ENCODE results near the gene HSF5. TPM values are rescaled to one million over a fixed set of nuclear protein-coding genes. Genes with fewer than 3 reads are reported as not detected.
A peak's percentile ranks its signal among the peaks of the same experiment; 100 is the strongest.

The HSF5 gene
- polyA plus RNA-seq, 1 donor, result 0.07 TPM

DNA sequence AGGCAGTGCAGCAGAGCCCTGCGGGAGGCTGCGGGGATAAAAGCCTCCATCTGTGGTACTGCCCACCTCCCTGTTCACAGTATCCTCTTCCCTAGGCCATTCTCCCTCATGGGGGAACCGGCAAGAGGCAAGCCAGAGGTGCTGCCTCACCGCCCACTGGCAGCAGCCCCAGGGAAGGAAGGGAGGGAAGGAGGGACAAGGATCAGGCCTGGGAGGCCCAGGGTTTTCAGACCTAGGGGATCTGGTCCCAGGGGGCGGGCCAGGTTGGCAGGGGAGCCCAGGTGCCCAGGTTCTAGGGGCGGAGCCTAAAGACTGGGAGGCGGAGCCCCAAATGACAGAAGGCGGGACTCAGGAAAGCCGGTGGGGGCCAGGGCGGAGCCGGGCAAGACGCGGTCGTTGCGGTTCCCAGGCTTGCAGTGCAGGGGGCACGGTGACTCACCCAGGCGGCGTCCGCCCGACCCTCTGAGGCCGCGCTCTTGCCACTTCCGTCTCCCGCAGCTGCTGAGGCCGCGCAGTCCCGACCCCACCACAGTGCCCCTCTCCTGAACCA lies 29.2 kb upstream of the HSF5 start:
- Histone ChIP-seq H3K27me3 (ENCODE audit: control insufficient read depth, insufficient read depth, low read length) (no peaks in the 10 kb centered on the region), H3K36me3 (ENCODE audit: control insufficient read depth, insufficient read depth, low read length) (peaks cover 8% of the 10 kb centered on the region), H3K9me3 (ENCODE audit: control insufficient read depth, low read depth, low read length) (no peaks in the 10 kb centered on the region), H3K4me1 (ENCODE audit: control insufficient read depth, insufficient read depth, low read length) (peaks cover 35% of the 10 kb centered on the region), H3K27ac (ENCODE audit: low read length) (peak overlapping the region; percentile 99), H3K4me3 (ENCODE audit: low read length) (peak overlapping the region; percentile 75)
- no peak for DNase-seq
- WGBS (ENCODE audit: insufficient coverage, low lambda C conversion rate), result no CpG with 5 or more reads among the region's 27 CpGs

DNA sequence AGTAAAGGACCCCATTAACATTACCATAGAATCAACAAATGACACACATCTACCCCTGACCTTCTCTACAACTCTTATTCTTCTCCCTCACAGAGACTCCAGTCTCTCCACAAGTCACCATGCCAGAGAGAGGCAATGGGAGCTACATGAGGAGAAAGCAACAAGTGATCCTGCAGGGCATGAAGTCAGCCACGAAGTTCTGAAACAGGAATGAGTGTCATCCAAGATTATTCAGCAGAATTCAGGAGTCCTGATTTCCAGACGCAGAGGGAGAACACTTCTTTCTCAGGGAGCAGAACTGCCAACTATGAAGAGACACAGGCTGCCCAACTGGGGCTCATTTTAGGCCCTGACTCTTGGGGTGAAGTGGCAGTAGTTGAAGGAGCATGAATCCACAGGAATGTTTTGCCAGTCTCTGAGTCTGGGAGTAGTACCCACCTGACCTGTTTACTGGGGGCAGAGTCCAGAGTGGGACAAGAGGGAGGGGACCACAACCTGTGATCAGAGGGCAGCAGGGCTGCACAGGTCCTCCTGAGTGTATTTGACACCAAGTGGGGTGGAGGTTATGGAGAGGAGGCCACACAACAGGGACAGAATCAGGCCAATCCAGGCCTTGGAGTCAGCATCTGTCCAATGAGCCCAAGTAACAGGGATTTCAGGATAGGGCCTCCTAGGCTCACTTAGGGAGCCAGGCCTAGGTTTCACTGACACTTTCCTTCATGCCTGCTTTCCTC lies 28.6 kb upstream of the HSF5 start:
- H3K4me3 ChIP-seq (ENCODE audit: low read length), result peak overlapping the region; percentile 75
- no peaks in the 10 kb centered on the region for H3K27me3 ChIP-seq (ENCODE audit: control insufficient read depth, insufficient read depth, low read length)
- peak overlapping the region; percentile 99 for H3K27ac ChIP-seq (ENCODE audit: low read length)
- no peaks in the 10 kb centered on the region for H3K9me3 ChIP-seq (ENCODE audit: control insufficient read depth, low read depth, low read length)
- WGBS (ENCODE audit: insufficient coverage, low lambda C conversion rate), result no CpG with 5 or more reads among the region's 2 CpGs
- peaks cover 35% of the 10 kb centered on the region for H3K4me1 ChIP-seq (ENCODE audit: control insufficient read depth, insufficient read depth, low read length)
- peak; percentile 91 to 94 for DNase-seq
- peaks cover 14% of the 10 kb centered on the region for H3K36me3 ChIP-seq (ENCODE audit: control insufficient read depth, insufficient read depth, low read length)

DNA sequence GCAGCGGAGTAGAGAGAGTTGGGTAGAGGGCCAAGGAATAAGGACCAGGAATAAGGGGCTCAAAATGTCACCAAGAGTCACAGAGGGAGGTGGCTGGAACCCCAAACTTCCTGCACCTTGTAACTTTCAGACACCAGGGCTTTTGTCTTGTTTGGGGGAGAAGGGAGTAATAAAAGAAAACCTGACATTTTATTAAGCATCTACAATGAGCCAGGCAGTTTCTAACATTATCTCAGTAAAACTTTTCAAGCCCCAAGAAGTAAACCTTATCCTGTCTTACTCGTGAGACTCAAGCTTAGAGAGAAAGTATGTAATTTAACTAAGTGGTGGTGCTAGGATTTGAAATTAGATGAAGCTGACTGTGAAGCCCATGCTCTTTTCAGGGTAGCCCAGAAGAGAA lies 27.1 kb upstream of the HSF5 start:
- peak overlapping the region; percentile 75 for H3K4me3 ChIP-seq (ENCODE audit: low read length)
- H3K36me3 ChIP-seq (ENCODE audit: control insufficient read depth, insufficient read depth, low read length), result peaks cover 29% of the 10 kb centered on the region
- peak overlapping the region; percentile 99 for H3K27ac ChIP-seq (ENCODE audit: low read length)
- H3K9me3 ChIP-seq (ENCODE audit: control insufficient read depth, low read depth, low read length), result no peaks in the 10 kb centered on the region
- peaks cover 35% of the 10 kb centered on the region for H3K4me1 ChIP-seq (ENCODE audit: control insufficient read depth, insufficient read depth, low read length)
- H3K27me3 ChIP-seq (ENCODE audit: control insufficient read depth, insufficient read depth, low read length), result no peaks in the 10 kb centered on the region
- WGBS (ENCODE audit: insufficient coverage, low lambda C conversion rate), result no CpG with 5 or more reads among the region's 2 CpGs
- no peak for DNase-seq

DNA sequence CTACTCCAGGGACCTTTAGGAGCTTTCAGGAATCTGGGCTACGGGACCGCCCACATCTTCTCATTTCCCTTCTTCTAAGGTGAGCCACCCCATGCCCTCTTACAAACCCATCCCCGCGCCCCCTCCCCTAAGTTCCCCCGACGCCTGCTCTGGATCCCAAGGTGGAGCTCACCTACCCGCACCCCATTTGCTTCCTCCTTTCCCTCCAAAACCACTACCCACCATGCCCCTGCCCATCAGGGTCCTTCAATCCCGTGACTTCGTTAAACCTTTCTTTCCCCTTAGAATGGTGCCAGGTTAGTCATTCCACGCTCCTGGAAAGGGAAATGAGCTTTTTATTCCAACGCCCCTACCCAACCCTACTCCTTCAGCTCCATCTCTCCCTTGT lies 26.6 kb upstream of the HSF5 start:
- H3K4me1 ChIP-seq (ENCODE audit: control insufficient read depth, insufficient read depth, low read length), result peaks cover 35% of the 10 kb centered on the region
- WGBS (ENCODE audit: insufficient coverage, low lambda C conversion rate), result 30% methylated on average over 2 of the region's 11 CpGs
- H3K27me3 ChIP-seq (ENCODE audit: control insufficient read depth, insufficient read depth, low read length), result no peaks in the 10 kb centered on the region
- no peak for DNase-seq
- H3K36me3 ChIP-seq (ENCODE audit: control insufficient read depth, insufficient read depth, low read length), result peaks cover 34% of the 10 kb centered on the region
- H3K27ac ChIP-seq (ENCODE audit: low read length), result peak overlapping the region; percentile 99
- peak overlapping the region; percentile 39 for H3K4me3 ChIP-seq (ENCODE audit: low read length)
- H3K9me3 ChIP-seq (ENCODE audit: control insufficient read depth, low read depth, low read length), result no peaks in the 10 kb centered on the region

DNA sequence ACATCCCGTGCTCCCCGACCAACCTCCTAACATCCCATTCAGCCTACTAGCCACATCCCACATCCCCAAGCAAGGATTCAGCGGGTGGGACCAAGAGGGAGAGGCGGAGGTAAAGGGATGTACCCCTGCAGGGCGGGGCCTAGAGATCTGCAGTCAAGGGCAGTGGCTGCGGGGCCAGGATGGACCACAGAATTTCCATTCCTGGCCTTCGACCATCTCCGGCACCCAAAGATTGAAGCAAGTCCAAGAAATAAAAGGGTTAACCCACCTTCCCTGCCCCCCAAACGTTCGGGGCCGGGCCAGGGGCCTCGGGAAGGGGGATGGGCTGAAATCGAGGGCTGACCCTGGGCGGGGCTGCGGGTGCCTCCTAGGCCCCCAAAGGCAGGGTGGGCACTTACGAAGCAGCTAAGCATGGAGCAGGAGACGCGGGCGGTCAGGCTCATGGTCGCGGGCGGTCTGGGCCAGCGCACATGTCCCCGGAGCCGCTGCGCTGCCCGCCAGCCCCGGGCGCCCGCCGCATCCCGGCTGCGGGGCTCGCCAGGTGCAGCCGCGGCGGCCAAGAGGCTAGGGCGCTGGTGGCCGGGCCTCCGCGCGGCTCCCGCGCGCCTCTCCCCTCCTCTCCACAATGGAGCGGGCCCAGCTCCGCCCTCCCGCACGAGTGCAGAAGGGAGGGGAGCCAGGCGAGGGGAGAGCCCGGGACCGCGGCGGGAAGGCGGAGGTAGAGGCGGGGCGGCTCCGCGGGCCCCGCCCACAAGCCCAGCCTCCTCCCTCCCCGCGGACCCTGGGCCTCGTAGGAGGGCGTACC lies 26.0 kb upstream of the HSF5 start, which contains the start of gene MTMR4:
Gene MTMR4, minus strand, starts transcription at position 674 of the 805 bp plus-strand sequence. Its CDS starts 231 bp downstream, at position 443.
- no peaks in the 10 kb centered on the region for H3K27me3 ChIP-seq (ENCODE audit: control insufficient read depth, insufficient read depth, low read length)
- H3K4me3 ChIP-seq (ENCODE audit: low read length), result peak within 1 kb of the TSS; percentile 75
- H3K36me3 ChIP-seq (ENCODE audit: control insufficient read depth, insufficient read depth, low read length), result peaks cover 40% of the 10 kb centered on the region
- no peaks in the 10 kb centered on the region for H3K9me3 ChIP-seq (ENCODE audit: control insufficient read depth, low read depth, low read length)
- WGBS (ENCODE audit: insufficient coverage, low lambda C conversion rate), result no CpG with 5 or more reads among the region's 64 CpGs
- peak within 1 kb of the TSS; percentile 99 for H3K27ac ChIP-seq (ENCODE audit: low read length)
- DNase-seq, result peak; percentile 89 to 93
- peaks cover 35% of the 10 kb centered on the region for H3K4me1 ChIP-seq (ENCODE audit: control insufficient read depth, insufficient read depth, low read length)

DNA sequence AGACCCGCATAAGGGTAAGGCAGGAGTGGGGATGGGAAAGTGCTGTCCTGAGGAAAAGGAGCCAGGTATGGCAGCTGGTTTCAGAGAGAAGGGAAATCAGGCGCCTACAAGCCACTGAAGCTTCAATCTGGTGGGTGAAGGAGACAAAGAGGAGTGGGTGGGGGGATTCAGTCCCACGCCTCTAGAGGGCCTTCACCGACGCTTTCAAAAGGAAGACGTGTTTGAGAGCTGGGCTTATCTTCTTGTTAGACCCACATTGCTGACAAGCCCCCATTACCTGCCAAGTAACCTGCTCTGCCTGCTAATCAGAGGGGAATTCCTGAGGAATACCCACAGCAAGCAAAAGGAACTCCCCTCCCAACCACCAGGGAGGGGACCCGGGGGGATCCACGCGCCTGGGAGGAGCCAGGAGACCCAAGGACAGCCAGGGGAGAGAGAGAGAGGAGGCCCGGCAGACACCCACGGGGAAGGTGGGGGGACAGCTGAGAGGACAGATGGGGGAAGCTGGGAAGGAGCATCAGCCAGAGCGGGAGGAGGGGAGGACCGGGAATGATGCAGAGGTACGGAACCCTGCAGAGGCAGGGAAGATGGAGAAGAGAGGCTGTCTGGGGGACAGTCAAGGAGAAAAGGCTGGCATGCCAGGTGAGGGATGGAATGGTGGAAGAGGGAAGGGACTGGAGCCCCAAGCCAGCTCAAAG lies 25.2 kb upstream of the HSF5 start:
- Histone ChIP-seq H3K27me3 (ENCODE audit: control insufficient read depth, insufficient read depth, low read length) (no peaks in the 10 kb centered on the region), H3K27ac (ENCODE audit: low read length) (no peak overlapping the region), H3K4me3 (ENCODE audit: low read length) (peak overlapping the region; percentile 75), H3K9me3 (ENCODE audit: control insufficient read depth, low read depth, low read length) (no peaks in the 10 kb centered on the region), H3K4me1 (ENCODE audit: control insufficient read depth, insufficient read depth, low read length) (peaks cover 35% of the 10 kb centered on the region), H3K36me3 (ENCODE audit: control insufficient read depth, insufficient read depth, low read length) (peaks cover 48% of the 10 kb centered on the region)
- WGBS (ENCODE audit: insufficient coverage, low lambda C conversion rate), result no CpG with 5 or more reads among the region's 14 CpGs
- DNase-seq, result peak in 1 of 2 donors; percentile 40

DNA sequence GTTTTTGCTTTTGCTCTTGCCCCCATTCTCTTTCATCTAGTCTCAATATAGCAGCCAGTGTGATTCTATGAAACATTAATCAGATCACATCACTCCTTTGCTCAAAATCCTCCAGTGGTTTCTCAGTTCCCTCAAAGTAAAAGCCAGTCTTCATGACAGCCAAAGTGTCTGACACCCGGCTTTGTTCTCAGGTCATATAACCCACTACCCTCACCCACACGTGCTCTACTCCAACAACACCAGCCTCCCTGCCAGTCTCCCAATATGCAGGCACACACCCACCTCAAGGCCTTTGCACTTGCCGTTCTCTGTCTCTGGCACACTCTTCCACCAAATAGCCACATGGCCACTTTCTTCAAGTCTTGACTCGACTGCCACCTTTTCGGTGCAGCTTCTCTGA lies 21.9 kb upstream of the HSF5 start:
- WGBS (ENCODE audit: insufficient coverage, low lambda C conversion rate), result no CpG with 5 or more reads among the region's 5 CpGs
- Histone ChIP-seq H3K36me3 (ENCODE audit: control insufficient read depth, insufficient read depth, low read length) (peaks cover 79% of the 10 kb centered on the region), H3K27ac (ENCODE audit: low read length) (no peak overlapping the region)

DNA sequence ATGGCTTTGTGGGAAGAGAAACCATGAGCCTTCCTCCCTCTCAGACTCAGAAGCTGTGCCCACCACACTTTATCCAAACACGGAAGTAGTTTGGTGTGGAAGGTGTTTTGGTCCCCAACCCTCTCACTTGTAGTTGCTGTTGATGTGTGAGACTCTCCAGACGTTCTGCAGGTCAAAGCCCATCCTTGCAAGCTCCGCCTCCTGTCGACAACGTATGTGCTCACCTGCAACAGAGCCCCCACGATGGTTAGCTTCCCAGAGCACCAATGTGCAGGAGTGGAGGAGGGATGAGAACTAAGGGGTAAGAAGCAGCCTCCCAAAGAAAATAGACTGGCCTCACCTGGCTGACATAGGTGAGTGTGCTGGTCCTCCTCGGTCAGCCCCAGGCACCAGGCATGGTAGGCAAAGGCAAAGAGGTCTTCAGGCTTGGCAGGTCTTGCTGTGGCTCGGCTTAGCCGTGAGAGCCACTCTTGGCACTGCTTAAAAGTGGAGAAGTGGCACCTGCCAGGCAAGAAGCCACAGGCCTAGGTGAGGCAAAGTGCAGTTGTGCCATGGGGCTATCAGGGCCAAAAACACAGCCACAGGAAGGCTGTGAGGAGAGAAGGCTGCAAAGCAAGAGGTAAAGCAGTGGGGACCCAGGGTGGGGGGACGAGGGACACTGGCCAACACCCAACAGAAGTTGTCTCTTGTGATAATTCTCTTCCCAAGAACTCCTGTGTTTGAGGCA lies 20.3 kb upstream of the HSF5 start:
- H3K9me3 ChIP-seq (ENCODE audit: control insufficient read depth, low read depth, low read length), result no peaks in the 10 kb centered on the region
- H3K27ac ChIP-seq (ENCODE audit: low read length), result no peak overlapping the region
- no peak for DNase-seq
- no peaks in the 10 kb centered on the region for H3K27me3 ChIP-seq (ENCODE audit: control insufficient read depth, insufficient read depth, low read length)
- H3K36me3 ChIP-seq (ENCODE audit: control insufficient read depth, insufficient read depth, low read length), result peaks cover 95% of the 10 kb centered on the region
- H3K4me3 ChIP-seq (ENCODE audit: low read length), result no peak overlapping the region
- WGBS (ENCODE audit: insufficient coverage, low lambda C conversion rate), result no CpG with 5 or more reads among the region's 10 CpGs
- H3K4me1 ChIP-seq (ENCODE audit: control insufficient read depth, insufficient read depth, low read length), result peaks cover 9% of the 10 kb centered on the region

More for the DNA sequence above, 21.9 kb upstream of the HSF5 start:
- Histone ChIP-seq H3K4me3 (ENCODE audit: low read length) (no peak overlapping the region), H3K9me3 (ENCODE audit: control insufficient read depth, low read depth, low read length) (no peaks in the 10 kb centered on the region), H3K4me1 (ENCODE audit: control insufficient read depth, insufficient read depth, low read length) (peaks cover 14% of the 10 kb centered on the region), H3K27me3 (ENCODE audit: control insufficient read depth, insufficient read depth, low read length) (no peaks in the 10 kb centered on the region)
- no peak for DNase-seq

DNA sequence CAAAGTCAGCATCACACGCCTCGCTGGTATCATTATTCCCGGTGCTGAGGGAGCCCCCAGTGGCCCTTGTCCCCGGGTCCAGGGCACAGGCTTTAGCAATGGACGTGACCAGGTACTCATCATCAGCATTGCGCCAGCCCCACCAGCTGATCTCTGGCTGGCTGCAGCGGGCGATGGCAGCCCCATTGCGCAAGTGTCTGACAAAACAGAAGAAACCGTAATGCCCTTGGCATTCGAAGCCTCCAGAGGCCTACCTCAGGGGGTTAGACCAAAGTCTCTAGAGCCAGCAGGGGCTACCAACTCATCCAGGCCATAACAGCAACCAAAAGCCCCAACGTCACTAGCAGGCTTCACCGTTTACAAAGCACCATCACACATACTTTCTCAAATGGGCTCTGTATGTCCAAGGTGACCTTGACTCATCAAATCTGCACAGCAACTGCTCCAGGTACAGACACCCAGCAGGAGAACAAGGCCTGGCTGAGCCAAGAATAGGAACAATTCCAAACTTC lies 19.0 kb upstream of the HSF5 start:
- Histone ChIP-seq H3K36me3 (ENCODE audit: control insufficient read depth, insufficient read depth, low read length) (peaks cover 97% of the 10 kb centered on the region), H3K4me1 (ENCODE audit: control insufficient read depth, insufficient read depth, low read length) (no peaks in the 10 kb centered on the region), H3K27me3 (ENCODE audit: control insufficient read depth, insufficient read depth, low read length) (no peaks in the 10 kb centered on the region), H3K9me3 (ENCODE audit: control insufficient read depth, low read depth, low read length) (no peaks in the 10 kb centered on the region), H3K4me3 (ENCODE audit: low read length) (no peak overlapping the region), H3K27ac (ENCODE audit: low read length) (peak overlapping the region; percentile 74)
- DNase-seq, result peak; percentile 69 to 77
- no CpG with 5 or more reads among the region's 13 CpGs for WGBS (ENCODE audit: insufficient coverage, low lambda C conversion rate)
